T47D (cell line): ENCODE results near the gene HOXB1.
A peak's percentile ranks its signal among the peaks of the same experiment; 100 is the strongest.
"Not testable (repeated sequence)": the region's sequence is repeated elsewhere in the genome, so short reads cannot be mapped to it uniquely, and the experiment has no call there.

Experiments used
- DNase-seq, 2 experiments: peaks; one replicate each; pipeline versions ENCODE4 v3.0.0 to v3.0.0-alpha.2; 2011 to 2012; ENCODE audit warnings: low read depth in 1 of 2, low spot score in 1 of 2
- JUND ChIP-seq: IDR thresholded peaks from 2 replicates; pipeline ENCODE4 v1.6.1; 2012; ENCODE audit warnings: low read depth
- in situ Hi-C: cut with HindIII; loops from 2 replicates; pipeline ENCODE4 v1.10.0; 2016; ENCODE audit warnings: low sequenced_read_pairs, low pct_unique_long_range_greater_than_20kb

Gene HOXB1

DNA sequence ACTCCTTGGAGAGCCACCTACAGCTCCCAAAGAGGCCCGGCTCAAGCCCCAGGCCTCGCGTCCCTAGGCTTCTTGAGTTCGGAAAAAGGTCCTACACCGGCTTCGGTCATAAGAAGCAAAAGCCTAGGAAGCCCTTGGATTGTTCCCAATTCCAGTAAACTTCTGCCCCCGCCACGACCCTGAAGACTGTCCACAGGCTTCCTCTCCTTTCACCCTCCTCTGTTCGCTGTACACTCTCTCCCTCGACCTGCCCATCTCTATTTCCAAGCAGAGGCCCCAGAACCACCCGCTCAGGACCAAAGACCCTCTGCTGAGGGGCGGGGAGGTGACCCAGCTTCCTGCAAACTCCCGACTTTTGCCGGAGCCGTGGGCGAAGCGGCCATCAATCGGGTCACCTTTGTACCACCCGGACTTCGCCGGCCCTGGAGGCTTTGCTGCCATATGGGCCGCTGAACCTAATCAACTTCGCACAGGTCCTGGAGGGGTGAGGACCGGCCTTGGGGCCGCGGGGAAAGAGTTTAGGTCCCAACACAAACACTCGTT, 11.4 kb upstream of the HOXB1 start:
- DNase-seq = peak in 1 of 2 experiments; percentile 68
- TF ChIP-seq JUND = no peak
- in situ Hi-C loops = no loop called here

DNA sequence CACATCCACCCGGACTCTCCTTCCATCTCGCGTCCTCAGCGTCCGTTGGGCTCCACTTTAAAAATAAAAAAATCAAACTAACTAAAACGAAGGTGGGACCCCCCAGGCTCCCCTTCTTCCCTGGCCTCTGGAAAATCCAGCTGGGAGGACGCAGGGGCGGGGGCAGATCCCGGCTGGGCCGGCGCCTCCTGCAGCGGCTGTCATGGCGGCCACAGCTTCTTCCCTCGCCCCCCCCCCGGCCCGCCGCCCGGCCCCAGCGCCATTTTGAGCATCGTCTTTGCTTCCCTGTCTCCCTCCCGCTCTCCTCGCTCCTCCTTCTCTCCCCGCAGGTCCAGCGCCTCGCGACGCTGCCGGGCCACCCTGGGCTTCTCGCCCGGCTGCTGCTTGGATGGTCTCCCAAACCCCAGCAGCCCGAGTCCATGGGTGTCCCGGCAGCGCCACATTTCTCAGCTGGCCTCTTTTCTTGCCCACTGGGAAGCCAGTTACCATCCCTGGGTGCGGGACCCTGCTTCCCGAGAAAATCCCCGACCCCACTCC, 10.8 kb upstream of the HOXB1 start:
- in situ Hi-C loops = no loop called here
- no peak for TF ChIP-seq JUND
- DNase-seq = peak; percentile 61 to 86

DNA sequence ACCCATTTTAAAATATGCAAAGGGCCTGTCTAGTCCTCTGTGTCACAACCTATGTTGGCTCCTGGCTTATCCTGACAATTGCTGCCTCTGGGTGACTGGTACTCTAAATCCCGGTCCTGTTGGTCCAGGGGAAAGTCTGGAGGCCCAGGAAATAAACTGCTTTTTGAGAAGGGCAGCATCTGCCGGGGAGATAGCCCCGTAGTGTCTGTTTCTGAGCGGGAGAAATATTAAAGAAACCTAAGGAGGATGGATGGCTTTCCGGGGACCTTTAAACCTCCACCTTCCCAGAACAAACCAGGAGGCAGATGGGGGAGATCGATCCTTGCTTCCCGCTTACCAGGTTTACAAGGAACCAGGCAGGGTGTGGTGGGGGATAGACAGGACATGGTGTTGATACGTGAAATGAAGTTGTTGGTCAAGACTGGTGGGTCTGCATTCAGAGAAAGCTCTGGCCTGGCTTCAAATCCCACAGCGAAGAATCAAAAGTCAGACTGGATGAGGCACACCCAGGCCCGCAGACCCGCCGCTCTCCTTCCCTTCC, 10.3 kb upstream of the HOXB1 start:
- DNase-seq = no peak
- in situ Hi-C loops = no loop called here
- TF ChIP-seq JUND = no peak

DNA sequence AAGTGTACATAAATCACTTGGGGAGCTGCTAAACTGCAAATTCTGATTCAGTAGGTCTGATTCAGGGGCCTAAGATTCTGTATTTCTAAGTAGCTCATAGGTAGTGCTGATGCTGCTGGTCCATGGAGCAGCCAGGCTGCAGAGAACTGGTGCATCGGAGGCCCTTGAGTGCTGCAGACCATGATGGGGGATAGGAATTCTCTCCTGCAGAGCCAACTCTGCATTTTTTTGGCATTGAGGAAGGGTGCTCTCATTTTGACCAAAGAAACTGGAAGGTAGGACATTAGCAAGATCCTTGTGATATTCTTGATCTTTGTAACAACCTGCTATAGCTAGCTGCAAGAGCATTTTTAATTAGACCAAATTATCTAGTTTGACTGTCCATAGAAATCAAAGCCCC, 9.4 kb upstream of the HOXB1 start:
- no peak for DNase-seq
- in situ Hi-C loops = no loop called here
- TF ChIP-seq JUND = no peak

DNA sequence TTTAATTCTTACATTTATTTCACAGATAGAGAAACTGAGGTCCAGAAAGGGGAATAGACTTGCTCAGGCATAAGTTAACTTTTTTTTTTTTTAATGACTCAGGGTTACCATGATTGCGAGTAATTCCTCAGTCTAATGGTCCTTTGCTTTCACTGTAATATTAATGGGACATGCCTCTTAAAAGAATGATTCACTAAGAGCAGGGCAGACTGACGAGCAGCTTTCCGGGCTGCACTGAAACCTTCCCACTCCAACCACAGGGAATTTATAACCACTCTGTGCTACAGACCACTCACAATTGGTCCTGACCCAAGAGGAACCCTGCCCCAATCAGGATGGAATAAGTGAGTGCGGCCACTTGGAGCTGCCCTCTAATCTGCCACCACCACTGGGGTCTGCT, 8.4 kb upstream of the HOXB1 start:
- no peak for TF ChIP-seq JUND
- no peak for DNase-seq
- in situ Hi-C loops = no loop called here

DNA sequence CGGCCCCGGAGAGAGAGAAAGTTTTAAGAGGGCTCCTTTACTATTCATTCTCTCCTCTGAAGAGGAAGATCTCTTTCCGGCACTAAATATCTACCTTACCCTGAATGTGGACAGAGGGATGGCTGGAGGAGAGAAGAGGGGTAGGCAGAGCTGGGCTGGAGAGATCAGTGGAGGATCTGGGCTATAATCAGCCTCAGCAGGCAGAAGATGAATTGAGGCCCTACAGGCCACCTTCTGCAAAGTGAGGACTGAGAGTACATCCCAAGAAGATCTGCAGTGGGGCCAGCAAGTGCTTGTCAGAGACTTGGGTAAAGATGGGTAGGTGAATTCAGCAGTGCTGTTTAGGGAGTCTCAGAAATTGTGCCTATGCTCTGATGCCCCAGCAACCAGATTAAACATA, 6.5 kb upstream of the HOXB1 start:
- TF ChIP-seq JUND = no peak
- no peak for DNase-seq
- in situ Hi-C loops = no loop called here

- in situ Hi-C loops, DNase-seq: not testable (repeated sequence)
These were observed 5.2 kb upstream of the HOXB1 start for GRCh38 chr17:48535793-48536559.

DNA sequence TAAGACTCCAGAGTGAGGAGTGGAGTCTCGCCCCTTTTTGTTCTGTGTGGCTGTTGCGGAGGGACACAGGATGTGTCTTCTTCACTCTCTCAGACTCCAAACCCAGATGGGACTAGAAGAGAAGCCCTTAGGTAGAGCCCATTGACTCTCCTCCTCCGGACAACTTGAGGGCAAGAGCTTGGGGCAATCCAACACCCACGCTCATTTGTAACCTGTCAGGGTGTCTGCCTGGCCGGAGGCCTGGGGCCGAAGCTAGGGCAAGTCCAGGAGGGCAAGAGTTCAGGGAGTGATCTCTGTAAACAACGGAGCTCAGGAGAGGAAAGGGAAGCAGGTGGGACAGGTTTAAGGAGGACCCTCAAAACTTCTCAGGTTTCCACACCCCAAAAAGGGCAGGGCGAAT, 1.4 kb upstream of the HOXB1 start:
- DNase-seq = no peak
- no peak for TF ChIP-seq JUND
- in situ Hi-C loops = no loop called here

DNA sequence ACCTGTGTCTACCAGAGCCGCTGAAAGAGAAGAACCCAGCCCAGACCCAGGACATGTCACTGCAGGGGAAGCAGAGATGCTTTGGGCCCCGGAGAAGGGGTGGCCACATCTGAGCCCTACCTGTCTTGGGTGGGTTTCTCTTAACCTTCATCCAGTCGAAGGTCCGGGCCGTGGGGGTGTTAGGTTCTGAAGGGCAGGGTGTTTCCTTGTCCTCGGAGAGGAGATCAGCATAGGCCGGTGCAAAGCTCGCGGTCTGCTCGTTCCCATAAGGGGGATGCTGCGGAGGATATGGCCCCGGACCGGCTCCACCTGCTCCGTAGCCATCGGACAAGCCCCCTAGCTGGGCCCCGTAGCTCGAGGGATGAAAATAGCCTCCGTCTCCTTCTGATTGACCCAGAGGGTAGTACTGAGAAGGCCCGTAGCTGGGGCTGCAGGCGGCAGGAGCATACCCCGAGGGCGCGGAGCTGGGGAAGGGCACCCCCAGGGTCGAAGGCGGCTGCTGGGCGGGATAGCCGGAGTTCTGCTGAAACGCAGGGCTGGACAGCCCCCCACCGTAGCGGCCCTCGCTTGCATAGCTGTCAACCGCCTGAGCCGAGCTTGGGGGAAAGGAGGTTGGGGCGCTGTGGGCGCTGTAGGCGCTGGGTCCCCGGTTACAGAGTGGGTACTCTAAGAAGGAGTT, 464 bp downstream of the HOXB1 start:
- no peak for DNase-seq
- TF ChIP-seq JUND = no peak
- in situ Hi-C loops = no loop called here

DNA sequence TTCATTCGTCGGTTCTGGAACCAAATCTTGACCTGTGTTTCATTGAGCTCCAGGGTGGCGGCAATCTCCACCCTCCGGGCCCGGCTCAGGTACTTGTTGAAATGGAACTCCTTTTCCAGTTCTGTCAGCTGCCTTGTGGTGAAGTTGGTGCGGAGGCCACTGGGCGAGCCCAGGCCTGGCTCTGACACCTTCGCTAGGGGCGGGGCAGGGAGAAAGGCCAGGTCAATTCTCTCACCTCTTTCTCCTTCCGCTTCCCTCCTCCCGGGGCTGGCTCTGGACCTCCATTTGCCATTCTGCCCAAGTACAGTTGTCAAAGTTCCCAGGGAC, 1.2 kb downstream of the HOXB1 start:
- DNase-seq = no peak
- in situ Hi-C loops = no loop called here
- no peak for TF ChIP-seq JUND

- no peak for DNase-seq
- TF ChIP-seq JUND = no peak
- in situ Hi-C loops = no loop called here
These were observed 1.7 kb downstream of the HOXB1 start for GRCh38 chr17:48528936-48529682.

- DNase-seq = peak; percentile 68 to 82
- in situ Hi-C loops = no loop called here
- no peak for TF ChIP-seq JUND
These were observed 2.5 kb downstream of the HOXB1 start for GRCh38 chr17:48528153-48528935.
